Peyer's patch (tissue), 4 donors: ENCODE measurements around the gene F2RL3.

Experiments used
- POLR2A ChIP-seq, 2 donors: fragments of 450-650 bp; IDR thresholded peaks; one replicate each; pipeline ENCODE4 v1.5.1; 2017; ENCODE audit warnings: antibody characterized with exemption in 2 of 2, mild to moderate bottlenecking in 2 of 2, moderate library complexity in 2 of 2
- TF ChIP-seq, protein P1 (sequence below), 6 experiments: fragments of 450-650 bp in 4 of 6; fragments of 200-600 bp in 2 of 6; sonication (generic) in 1 of 6; IDR thresholded peaks; one replicate each; pipeline ENCODE4 v1.5.1; 2017 to 2019; ENCODE audit warnings: antibody characterized with exemption in 6 of 6, mild to moderate bottlenecking in 3 of 6, moderate library complexity in 1 of 6

GRCh38 chr19:16915734-16916133 is 26.9 kb downstream of the F2RL3 start:
- TF ChIP-seq, protein P1, sequence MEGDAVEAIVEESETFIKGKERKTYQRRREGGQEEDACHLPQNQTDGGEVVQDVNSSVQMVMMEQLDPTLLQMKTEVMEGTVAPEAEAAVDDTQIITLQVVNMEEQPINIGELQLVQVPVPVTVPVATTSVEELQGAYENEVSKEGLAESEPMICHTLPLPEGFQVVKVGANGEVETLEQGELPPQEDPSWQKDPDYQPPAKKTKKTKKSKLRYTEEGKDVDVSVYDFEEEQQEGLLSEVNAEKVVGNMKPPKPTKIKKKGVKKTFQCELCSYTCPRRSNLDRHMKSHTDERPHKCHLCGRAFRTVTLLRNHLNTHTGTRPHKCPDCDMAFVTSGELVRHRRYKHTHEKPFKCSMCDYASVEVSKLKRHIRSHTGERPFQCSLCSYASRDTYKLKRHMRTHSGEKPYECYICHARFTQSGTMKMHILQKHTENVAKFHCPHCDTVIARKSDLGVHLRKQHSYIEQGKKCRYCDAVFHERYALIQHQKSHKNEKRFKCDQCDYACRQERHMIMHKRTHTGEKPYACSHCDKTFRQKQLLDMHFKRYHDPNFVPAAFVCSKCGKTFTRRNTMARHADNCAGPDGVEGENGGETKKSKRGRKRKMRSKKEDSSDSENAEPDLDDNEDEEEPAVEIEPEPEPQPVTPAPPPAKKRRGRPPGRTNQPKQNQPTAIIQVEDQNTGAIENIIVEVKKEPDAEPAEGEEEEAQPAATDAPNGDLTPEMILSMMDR (IDR thresholded peaks at IDR 0.05) = no peak
- no peak for TF ChIP-seq POLR2A (IDR thresholded peaks at IDR 0.05)
